Mesenteric fat pad (tissue), 1 donor: ENCODE data around the gene SPRY1. TPM values are rescaled to one million over a fixed set of nuclear protein-coding genes. Genes with fewer than 3 reads are reported as not detected.

Experiments
- DNase-seq: peaks from one replicate; pipeline ENCODE4 v3.0.0-alpha.2; 2020; ENCODE audit warnings: low spot score
- total RNA-seq: library from RNA; stranded (reverse); fragmentation: NEBNext Ultra II Directional; extraction: Animal tissue kit (Norgen Biotek cat#: 25700); gene quantifications from one replicate; pipeline ENCODE4 v1.2.1, GENCODE V29; 2021
- donor health status: DM: yes; HTN: yes; CAD: no.

The SPRY1 gene
- total RNA-seq, 1 donor from 2014 or later: 343 TPM

DNA sequence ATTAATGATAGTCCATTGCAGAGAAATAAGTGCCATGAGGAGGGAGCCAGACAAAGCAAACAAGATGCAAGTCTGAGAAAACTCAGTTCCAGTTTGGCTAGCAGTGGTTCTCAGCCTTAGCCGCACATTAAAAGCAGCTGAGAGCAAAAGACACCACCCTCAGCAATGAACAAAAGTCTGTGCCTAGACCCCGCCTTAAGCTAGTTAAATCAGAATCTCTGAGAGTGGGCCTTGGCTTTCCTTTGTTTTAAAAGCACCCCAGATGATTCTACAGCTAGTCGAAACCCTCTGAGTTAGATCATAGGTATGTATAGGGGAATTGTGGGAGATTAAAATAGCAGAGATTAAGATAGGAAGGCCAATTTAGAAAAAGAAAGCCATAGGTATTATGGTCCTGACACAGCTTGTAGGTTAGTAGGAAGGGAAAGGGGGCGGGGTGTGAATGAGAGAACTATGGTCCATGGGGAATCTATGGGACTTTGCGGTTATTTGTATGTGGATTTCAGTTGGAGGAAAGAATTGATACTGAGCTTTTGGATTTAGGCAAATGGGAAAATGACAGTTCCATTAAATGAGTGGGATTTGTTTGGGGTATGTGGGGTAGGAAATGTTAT is 12.0 kb downstream of the SPRY1 start:
- DNase-seq: no peak

DNA sequence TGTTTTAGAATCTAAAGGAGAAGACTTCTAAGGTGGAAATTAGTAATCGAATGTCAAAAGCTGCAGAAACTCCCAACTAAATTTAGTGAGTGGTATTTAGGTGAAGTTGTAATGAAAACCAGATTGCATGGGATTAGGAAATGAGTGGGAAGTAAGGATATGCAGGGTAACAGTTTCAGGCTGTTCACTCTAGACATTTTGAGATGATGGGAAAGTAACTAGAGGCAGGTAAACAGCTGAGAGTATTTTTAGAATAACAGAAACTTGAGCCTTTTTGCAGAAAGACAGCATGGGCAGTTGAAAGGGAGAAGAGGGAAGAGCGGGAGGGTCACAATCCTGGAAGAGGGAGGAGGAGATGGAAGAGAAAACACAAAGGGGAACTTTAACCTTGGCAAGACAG is 12.7 kb downstream of the SPRY1 start:
- no peak for DNase-seq

DNA sequence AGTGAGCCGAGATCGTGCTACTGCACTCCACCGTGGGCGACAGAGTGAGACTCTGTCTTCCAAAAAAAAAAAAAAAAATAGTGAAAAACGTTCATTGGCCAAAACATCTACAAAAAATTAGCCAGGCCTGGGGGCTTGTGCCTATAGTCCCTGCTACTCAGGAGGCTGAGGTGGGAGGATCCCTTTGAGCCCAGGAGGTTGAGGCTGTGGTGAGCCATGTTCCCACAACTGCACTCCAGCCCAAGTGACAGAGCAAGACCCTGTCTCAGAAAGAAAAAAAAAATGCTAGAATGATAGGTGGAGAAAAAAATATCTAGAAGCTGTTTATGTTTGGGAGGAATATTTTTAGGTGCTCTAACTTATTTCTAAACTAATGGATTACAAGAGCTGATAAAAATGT is 14.9 kb downstream of the SPRY1 start:
- DNase-seq: no peak

DNA sequence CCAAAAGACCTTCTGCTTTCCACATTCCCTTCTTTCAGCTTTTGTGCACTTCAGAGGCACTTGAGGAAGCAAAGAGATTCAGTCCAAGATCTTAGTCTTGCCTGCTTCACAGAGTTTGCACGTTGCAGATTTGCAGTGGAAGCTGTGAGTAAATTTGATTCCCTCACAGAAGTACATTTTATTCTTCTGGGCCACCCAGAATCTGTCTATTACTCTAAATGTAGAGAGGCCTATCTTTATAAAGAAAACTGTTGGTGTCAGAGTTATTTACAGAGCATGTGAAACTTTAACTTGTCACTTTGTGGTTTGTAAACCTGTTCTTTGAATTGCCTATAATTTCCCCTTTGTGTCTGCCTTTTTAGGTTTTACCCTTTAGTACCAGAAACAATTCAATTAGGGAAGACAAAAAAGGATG is 15.5 kb downstream of the SPRY1 start:
- no peak for DNase-seq

DNA sequence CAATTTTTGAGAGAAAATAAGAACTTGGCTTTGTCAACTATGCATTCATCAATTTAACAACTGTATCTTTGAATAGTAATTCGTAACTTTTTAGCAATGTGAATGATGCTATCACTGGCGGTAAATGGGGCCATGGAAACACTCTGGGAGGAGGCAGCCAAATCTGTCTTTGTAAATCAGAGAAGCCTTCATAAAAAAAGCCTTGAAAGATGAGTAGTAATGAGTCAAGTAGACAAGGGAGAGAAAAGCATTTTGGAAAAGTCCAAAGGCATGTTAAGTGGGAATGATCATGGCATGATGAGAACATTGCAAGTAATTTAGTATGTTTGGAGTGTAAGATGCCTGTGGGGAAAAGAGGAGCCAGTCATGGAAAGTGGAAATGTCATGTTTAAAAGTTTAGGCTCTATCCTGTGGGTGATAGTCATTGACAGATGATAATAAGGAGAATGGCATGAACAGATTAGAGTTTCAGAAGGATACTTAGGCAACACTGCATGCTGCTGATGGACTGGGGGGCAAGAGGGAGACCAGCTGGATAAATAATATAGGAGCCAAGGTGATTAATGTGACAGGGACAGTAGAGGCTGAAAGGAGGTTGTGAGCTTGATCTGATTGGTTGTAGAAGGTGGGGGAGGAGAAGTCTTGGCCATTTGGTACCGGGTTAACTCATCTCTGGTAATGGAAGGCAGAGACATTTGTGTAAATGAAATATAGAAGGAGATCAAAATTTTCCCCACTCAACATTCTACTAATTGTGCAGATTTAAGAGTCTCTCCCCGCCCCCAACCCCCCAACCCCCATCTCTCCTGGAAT is 16.3 kb downstream of the SPRY1 start:
- DNase-seq: no peak

DNA sequence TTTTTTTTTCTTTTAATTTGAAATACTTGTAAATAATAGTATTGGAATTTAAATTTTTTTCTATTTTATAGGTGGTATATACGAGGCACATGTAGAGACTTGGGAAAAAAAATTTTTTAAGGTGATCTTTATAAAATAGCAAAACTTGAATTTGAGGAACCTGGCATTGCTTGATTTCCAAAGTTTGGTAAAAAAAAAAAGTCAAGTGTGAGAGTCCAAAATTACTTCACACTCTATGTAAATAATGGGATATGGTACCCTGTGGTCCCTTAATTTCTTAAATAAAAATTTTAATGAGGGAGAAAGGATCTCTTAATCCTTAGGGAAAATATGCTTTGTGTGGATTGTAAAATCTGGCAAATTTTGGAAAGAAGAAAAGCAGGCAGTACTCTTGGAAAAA is 19.0 kb downstream of the SPRY1 start:
- no peak for DNase-seq

DNA sequence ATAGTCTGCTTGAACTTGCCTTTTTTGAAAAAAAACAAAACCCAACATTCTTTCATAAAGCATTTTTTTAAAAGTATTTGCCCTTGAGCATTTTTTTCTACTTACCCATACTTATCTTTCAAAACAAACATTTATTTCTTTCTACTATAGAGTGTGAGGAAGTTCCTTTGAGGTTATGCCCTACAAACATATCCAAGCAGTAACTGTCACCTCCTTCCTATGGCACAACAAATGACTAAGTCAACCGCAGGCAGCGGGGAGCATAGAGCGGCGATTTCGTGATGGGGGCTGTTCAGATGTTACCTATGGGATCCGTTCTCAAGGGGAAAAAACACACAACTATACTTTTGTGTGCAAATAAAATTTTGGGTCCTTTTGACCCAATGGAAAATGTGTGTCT is 19.4 kb downstream of the SPRY1 start:
- no peak for DNase-seq

DNA sequence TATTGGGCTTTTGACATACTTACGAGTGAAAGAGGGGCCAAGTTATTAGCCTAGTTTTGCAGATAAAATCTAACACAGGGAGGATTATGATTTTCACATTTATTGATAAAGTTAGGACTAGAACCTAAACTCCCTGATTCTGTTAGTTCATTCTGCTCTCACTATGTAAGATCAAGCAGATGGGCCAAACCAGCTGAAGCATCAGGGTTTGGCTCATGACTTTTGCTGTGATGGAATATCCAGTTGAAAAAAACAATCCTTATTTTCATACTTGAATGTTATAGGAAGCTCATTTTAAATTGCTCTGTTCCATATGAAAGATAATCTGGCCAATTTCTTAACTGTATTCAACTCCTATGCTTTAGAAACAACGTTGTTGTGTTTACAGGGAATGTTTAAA is 21.2 kb downstream of the SPRY1 start:
- DNase-seq: no peak

DNA sequence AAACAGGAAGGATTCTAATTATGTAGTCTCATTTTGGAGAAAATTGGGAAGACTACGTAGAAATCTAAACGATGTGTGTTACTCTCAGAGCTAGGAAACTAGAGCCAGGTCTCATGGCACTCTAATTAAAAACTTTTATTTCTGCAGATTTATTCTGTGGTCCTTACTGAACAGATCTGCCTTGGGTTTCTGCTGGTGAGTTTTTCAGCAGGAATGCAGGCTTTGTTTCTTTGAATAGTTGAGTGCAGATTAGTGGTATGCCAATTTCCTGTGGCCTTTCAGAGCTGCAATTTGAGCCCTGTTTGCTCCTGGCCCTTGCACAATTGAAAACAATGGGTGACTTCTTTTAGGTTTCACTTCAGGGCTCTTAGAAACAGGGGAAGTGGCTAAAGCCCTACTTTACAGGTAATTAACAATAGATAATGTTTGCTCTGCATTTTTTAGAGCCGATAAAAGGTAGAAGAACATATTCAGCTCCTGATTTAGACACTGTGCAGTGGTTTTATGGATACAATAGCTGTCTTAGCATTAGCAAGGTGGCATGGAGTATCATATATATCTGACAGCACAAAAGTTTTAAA is 21.8 kb downstream of the SPRY1 start:
- no peak for DNase-seq

DNA sequence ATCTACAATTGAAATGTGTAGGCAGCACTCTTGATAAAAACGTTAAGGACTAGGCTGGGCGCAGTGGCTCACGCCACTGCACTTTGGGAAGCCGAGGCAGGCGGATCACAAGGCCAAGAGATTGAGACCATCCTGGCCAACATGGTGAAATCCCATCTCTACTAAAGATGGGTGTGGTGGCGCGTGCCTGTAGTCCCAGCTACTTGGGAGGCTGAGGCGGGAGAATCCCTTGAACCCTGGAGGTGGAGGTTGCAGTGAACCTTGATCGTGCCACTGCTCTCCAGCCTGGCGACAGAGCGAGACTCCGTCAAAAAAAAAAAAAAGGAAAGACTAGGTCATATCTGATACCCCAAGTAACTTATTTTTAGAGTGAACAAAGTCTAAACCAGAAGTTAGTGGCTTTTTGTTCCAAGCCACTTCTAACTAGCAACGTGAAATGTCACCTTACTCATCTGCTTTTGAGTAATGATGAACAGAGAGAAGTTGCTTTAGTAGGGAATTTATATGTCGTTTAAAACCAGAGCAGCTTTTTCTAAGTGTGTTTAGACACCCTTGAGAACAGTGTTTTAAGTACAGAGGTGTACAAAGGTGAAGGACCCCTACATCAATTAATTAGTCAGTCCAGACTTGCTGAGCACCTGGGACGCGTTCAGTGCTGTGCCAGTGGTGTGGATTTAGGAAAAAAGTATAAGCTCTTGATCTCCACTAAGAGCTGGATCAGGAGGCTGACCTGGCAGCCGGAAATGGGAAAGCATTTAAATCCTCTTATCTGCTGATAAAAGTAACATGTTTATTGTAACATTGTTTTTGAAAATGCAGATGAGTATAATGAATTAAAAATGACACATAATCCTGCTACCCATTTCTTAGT is 23.5 kb downstream of the SPRY1 start:
- DNase-seq: no peak

DNA sequence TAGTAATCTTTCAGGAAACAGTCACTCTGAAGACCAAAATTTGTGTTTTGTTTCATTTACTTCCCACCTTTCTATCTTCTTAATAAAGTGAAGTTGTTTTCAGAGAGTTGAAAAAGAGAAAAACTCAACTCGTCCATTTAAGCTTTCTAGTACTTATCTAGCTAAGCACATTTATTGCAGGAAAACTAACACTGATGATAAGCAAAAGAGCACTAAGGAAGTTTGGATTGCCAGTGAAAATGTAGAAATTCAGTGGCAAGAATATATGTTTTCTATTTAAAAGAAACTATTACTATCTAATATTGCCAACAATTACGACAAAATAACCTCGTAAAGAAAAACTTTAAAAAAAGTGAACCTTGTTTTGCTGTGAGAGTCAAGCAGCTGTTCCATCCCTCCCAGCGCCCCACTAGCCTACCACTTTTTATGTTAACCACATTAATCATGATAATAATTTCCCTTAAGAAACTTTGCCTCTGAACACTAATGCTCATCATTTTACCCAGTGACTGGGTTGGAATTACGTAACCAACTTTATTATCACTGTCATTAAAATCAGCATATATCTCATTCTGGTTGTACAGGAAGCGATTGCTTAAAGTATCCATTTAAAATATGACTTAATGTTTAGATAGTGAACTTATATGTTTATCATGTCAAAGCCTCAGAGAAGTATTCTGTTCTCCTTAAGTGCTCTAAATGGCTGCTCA is 24.8 kb downstream of the SPRY1 start:
- DNase-seq: no peak

DNA sequence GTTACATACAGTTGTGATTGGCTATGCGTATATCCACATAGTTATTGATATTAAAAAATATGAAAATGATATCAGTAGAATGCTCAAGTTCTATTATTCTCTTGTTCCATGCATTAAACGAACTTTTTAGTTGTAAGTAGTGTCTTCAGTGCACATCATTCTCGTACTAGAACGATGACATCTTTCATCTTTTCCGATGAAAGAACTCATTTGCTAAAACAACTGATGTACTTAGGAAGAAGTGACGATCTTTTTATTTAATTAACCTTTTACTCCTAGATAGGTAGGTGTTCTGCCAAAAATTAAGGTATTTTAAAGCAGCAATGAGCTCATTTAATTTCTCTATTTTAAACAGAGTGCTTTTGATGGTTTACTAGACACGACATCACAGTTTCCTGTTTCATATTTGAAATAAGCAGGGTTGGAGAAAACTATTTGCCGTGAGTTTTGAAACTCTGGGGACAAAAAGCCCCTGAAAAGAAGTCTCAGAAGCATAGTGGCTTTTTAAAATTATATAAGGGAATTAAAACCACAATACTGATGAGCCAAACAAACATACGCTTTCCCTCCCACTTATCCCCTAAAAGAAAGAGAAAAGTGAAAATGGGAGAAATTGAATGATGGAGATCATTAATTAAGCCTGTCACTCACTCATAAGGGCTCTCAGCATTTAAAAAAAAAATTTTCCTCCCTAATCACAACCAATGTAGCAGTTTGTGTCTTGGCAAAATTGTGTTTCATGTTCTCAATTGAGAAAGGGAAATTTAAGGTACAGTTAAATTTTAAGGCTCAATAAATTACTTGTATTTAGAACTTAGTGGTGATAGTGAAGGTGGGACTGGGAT is 25.6 kb downstream of the SPRY1 start:
- no peak for DNase-seq

DNA sequence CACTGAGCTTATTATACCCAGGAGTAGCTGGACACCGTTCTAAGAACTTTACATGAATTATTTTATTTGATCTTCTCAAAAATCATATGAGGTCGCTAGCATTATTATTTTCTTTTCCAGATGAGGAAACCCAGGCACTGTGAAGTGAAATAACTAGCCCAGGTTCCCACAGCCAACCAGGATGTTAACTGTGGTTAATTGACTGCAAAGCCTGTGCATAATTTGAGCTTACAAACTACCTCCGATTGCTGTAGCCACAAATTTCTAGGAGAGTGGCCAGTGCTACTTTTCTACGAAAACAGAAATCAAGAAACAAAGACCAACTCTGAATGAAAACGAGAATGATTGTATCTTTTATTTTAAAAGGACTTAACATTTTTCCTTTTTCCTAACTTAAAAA is 27.2 kb downstream of the SPRY1 start:
- DNase-seq: no peak

DNA sequence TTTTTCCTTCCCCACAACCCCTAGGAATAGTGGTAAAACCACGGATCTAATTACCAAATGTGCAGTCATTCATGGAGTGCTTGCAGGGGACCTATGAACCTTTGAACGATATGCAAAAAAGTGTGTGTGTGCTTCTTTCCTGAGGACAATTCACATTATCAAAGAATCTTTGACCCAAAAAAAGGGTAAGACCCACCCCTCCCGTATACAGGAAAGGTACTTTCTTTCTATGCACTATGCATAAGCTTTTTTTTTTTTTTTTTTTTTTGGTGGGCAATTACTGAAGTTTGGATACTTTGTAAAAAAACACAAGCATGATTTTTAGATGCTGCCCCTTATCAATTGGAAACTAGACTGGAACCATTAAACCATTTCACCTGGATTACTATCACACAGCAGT is 31.4 kb downstream of the SPRY1 start:
- DNase-seq: no peak

DNA sequence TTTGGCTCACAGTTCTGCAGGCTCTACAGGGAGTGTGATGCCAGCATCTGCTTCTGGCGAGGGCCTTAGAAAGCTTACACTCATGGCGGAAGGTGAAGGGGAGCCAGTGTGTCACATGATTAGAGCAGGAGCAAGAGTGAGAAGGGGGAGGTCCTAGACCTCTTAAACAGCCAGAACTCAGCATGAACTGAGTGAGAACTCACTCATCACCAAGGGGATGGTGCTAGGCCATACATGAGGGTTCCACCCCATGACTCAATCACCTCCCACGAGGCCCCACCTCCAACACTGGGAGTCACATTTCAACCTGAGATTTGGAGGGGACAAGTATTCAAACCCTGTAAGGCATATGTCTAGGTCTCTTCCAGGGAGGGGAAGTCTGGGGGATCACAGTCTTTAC is 33.4 kb downstream of the SPRY1 start:
- no peak for DNase-seq

DNA sequence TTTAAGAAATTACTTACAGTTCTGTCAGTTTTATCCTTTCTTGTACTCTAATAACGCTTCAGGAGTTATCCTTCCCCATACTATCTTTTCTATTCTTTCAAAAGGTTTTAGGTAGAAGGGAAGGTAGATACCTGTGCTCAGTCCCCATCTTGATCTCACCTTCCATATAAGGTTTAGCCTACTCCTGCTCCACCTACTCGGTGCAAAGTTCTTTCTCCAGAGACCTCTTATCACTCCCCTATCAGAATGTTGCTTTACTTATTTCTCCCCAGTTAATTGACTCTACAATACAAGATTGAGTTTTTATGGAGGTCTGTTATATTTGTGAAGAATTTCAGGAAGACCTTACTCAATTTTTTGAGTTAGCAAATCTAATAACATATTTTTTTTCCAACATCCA is 33.9 kb downstream of the SPRY1 start:
- no peak for DNase-seq

DNA sequence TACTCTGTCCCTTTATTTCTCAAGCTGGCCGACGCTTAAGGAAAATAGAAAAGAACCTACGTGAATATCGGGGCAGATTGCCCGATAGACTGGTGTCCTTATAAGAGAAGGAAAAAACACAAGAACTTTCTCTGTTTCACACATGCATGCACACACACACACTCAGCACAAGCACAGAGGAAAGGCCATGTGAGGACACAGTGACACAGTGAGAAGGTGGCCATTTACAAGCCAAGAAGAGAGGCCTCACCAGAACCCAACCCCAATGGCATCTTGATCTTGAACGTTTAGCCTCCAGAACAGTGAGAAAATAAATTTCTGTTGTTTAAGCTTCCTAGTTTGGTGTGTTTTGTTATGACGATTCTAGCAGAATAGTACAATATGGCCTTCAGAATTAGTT is 37.0 kb downstream of the SPRY1 start:
- no peak for DNase-seq

DNA sequence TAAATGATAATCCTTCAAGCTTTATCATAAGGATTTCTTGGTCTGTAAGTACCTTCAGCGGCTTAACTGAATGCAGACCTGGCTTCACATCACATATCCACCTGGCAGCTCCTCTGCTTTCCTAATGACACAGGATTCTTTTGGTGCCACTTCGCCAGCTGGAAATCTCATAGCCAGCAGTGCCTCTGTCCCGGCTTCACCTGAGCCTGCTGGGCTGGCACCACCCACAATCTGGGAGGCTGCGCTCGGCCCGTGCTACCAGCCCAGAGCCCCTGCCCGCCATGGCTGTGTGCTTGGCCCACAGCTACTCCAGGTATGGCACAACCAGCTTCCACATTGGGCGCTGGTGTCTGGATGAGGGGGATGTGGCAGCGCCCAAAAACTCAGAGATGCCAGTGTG is 37.4 kb downstream of the SPRY1 start:
- no peak for DNase-seq

DNA sequence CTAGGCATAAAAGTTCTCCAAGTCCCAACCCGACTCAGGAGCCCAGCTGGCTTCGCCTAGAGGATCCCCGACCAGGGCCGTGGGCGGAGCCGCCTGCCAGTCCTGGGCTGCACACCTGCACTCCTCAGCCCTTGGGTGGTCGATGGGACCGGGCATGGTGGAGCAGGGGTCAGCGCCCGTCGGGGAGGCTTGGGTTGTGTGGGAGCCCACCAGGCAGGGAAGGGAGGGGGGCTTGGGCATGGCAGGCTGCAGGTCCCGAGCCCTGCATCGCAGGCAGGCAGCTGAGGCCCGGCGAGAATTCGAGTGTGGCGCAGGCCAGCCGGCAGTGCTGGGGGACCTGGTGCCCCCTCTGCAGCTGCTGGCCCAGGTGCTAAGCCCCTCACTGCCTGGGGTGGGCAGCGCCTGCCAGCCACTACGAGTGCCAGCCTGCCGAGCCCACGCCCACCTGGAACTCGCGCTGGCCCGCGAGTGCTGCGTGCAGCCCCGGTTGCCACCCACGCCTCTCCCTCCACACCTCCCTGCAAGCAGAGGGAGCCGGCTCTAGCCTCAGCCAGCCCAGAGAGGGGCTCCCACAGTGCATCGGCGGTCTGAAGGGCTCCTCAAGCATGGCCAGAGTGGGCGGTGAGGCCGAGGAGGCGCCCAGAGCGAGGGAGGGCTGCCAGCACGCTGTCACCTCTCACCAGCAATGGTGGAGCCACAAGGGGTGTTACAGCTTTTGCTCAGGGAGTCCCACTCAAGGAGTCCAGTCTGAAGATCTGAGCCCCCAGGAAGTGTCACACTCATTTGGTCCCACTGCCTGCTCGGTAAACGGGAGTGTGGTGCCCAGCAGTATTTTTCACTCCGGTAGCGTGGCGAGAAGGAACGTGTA is 38.9 kb downstream of the SPRY1 start:
- DNase-seq: no peak
